Epithelial cell of esophagus (primary cell): ENCODE measurements around the gene PLCXD3.

Source experiments
- DNase-seq: peaks from one replicate; pipeline ENCODE4 v3.0.0; 2010; ENCODE audit warnings: low read depth
- H3K4me3 ChIP-seq: 2 replicates; pipeline ENCODE4 v1.5.1; 2011; ENCODE audit warnings: mild to moderate bottlenecking, low read length, control low read depth
- TF ChIP-seq, protein P1 (sequence below): IDR thresholded peaks from 2 replicates; pipeline ENCODE4 v1.5.1; 2011; ENCODE audit warnings: low read depth, mild to moderate bottlenecking, low read length, control low read depth, inconsistent platforms; ENCODE audit not compliant: insufficient read depth; ENCODE audit errors: missing control alignments

Gene PLCXD3

GRCh38 chr5:41537581-41537980, 27.2 kb upstream of the PLCXD3 start:
- H3K4me3 ChIP-seq = no peak overlapping the region
- TF ChIP-seq, protein P1, sequence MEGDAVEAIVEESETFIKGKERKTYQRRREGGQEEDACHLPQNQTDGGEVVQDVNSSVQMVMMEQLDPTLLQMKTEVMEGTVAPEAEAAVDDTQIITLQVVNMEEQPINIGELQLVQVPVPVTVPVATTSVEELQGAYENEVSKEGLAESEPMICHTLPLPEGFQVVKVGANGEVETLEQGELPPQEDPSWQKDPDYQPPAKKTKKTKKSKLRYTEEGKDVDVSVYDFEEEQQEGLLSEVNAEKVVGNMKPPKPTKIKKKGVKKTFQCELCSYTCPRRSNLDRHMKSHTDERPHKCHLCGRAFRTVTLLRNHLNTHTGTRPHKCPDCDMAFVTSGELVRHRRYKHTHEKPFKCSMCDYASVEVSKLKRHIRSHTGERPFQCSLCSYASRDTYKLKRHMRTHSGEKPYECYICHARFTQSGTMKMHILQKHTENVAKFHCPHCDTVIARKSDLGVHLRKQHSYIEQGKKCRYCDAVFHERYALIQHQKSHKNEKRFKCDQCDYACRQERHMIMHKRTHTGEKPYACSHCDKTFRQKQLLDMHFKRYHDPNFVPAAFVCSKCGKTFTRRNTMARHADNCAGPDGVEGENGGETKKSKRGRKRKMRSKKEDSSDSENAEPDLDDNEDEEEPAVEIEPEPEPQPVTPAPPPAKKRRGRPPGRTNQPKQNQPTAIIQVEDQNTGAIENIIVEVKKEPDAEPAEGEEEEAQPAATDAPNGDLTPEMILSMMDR = no peak
- DNase-seq = no peak

DNA sequence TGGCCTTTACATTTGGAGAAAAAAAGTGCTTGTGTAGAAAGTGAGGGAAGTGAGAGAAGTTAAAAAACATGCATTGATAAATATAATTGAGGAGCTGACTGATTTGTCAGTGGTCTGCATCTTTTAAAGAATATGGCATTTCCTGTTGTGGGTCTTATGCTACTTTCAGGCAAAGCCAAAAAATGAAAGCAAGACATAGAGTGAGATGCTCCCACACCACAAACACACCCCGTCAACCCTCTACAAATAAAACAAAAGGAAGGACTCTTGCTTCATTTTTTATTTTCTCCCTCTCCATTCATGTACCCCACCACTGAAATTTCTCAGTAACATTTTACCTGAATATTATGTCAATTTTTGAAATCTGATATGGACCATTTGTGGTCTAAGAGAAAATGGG, 22.1 kb upstream of the PLCXD3 start:
- no peak for DNase-seq
- TF ChIP-seq, protein P1 = no peak
- H3K4me3 ChIP-seq = no peak overlapping the region

DNA sequence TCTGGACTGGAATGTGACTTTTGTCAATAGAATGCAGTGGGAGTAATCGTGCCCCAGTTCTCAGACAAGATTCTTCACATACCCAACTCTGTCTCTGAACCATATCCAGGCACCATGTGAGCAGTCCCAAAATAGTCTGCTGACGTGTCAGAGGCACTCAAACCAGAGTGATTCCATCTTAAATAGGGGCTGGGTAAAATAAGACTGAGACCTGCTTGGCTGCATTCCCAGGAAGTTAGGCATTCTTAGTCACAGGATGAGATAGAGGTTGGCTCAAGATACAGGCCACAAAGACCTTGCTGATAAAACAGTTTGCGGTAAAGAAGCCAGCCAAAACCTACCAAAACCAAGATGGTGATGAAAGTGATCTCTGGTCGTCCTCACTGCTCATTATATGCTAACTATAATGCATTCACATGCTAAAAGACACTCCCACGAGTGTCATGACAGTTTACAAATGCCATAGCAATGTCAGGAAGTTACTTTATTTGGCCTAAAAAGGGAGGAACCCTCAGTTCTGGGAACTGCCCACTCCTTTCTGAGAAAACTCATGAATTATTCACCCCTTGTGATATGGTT, 16.9 kb upstream of the PLCXD3 start:
- no peak overlapping the region for H3K4me3 ChIP-seq
- DNase-seq = peak; percentile 93
- TF ChIP-seq, protein P1 = no peak

GRCh38 chr5:41526699-41527098, 16.3 kb upstream of the PLCXD3 start:
- TF ChIP-seq, protein P1 = no peak
- no peak for DNase-seq
- H3K4me3 ChIP-seq = no peak overlapping the region

DNA sequence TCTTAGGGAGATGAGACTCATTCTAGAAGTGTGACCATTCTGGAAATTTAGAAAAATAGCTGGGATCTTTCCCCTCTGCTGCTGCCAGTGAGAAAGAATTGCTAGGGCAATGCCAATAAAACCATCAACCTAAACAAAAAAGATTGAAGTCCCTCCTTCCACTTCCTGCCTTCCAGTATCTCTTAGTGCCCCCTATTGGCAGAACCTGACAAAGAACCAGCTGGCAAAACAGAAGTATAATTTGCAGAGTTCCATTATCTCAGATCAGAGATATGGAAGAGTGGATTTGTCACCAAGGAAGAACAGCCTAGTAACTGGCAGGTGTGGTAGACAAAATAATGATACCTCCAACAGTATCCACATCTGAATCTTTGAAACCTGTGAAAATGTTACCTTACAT, 13.8 kb upstream of the PLCXD3 start:
- TF ChIP-seq, protein P1 = peak; percentile 4
- H3K4me3 ChIP-seq = no peak overlapping the region
- DNase-seq = peak; percentile 6

DNA sequence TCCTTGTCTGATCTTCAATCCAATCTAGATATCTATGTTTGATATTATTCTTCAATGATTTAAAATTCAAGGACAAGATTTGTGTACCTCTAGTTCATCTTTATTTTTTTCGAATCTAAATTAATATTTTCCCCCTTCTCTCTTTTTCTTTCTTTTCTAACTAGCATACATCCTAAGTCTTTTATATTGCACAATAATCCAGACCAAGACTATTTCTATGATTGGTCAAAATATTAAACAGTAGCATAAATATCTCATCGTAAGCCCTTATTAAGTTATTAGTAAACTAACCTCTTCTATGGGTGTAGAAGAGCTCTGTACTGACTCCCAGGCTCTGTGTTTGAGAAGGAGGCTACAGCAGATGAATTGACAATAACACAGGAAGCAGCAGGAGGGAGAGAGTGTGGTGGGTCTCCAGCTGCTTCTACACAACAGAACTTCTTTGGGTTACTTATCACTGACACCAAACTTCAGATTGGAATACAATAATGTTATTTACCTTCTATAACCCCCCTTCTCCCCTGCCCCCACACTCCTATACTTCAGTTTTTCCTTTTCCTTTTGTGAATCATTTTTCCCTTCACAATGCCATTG, 11.9 kb upstream of the PLCXD3 start:
- TF ChIP-seq, protein P1 = no peak
- no peak overlapping the region for H3K4me3 ChIP-seq

DNA sequence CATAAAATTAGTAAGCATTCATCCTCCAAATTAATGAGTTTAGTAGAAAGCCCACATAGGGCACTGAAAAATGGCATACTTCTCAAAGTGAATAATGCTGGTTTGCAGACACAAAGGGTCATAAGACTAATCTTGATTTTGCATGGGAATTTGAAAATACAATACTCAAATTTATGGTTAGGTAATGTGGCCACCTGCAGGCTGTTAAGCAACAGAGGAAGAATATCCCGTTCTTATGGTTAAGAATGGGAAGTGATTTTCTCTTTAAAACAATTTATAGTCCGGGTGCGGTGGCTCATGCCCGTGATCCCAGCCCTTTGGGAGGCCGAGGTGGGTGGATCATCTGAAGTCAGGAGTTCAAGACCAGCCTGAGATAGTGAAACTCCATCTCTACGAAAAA, 9.4 kb upstream of the PLCXD3 start:
- DNase-seq = peak; percentile 5
- no peak overlapping the region for H3K4me3 ChIP-seq
- TF ChIP-seq, protein P1 = no peak

More for the DNA sequence above, 11.9 kb upstream of the PLCXD3 start:
- DNase-seq = no peak
